GM18508 (cell line): ENCODE results near the gene ARNT2.

Experiments
- ATAC-seq: cut with Tn5 transposase; IDR thresholded peaks from one replicate; pipeline ENCODE4 v1.9.1; 2021; ENCODE audit warnings: moderate number of reproducible peaks; ENCODE audit not compliant: insufficient read depth, unreplicated experiment

ARNT2 gene

GRCh38 chr15:80440024-80440423 lies 35.8 kb downstream of the ARNT2 start:
- ATAC-seq: no peak

GRCh38 chr15:80441041-80441440 lies 36.9 kb downstream of the ARNT2 start:
- ATAC-seq: no peak

DNA sequence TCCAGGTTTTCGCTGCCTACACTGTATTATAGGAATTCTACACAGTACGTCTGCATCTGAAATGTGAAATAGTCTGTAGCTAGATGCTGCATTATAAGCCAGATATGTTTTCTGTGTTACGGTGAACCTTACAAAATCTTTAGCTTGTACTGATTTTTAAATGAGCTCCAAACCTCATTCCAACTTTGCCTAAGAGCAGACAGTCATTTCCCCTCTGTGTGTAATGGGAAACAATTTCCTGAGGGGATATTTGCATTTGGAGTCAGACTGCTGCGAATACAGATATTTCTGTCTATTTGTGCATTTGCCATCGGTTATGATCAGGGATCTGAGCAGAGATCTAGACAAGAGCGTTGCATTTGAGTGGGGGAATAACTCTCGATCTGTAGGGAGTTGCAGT lies 37.5 kb downstream of the ARNT2 start:
- ATAC-seq: no peak

GRCh38 chr15:80442728-80443403 lies 38.7 kb downstream of the ARNT2 start:
- ATAC-seq: no peak

- no peak for ATAC-seq
These were observed 40.6 kb downstream of the ARNT2 start for GRCh38 chr15:80444680-80445251.

GRCh38 chr15:80445300-80446041 lies 41.3 kb downstream of the ARNT2 start:
- no peak for ATAC-seq

GRCh38 chr15:80447077-80447476 lies 42.9 kb downstream of the ARNT2 start:
- ATAC-seq: no peak

GRCh38 chr15:80449825-80450224 lies 45.6 kb downstream of the ARNT2 start:
- ATAC-seq: no peak

GRCh38 chr15:80450811-80451321 lies 46.7 kb downstream of the ARNT2 start:
- no peak for ATAC-seq

GRCh38 chr15:80452166-80452565 lies 48.0 kb downstream of the ARNT2 start:
- no peak for ATAC-seq

GRCh38 chr15:80455051-80455648 lies 51.0 kb downstream of the ARNT2 start:
- no peak for ATAC-seq

DNA sequence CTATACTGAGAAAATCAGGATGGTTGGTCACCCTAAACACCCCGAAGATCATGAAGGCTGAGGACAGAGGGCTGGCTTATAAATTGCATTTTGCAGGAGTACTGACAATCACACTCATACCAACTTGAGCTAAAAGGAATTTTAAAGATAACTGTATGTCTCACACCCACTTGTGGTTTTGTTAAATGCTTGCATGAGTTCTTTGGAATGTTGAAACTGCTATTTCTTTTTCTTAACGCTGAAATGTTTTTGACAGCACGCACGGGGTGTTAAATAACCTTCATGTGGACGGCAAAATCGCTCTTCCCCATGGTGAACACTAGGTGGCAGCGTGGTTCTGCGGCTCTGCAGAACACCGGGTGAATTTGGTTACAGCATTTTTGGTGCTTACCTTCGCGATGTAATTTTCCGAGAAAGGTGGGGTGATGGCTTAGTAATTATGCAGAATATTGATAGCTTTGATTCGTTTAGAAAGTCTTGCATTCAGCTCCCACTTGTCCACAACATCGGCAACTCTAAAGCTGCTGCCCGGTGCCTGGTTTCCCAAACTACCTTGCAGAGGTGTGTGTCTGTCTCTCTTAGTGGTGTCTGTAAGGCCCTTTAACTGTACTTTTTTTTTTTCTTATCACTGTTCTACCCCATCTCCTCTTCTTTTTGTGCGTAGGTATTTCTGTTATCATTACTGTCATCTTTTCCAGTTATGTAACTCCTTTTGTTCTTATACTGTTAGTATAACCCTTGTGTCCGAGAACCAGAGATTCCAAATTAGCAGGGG lies 51.7 kb downstream of the ARNT2 start:
- no peak for ATAC-seq

DNA sequence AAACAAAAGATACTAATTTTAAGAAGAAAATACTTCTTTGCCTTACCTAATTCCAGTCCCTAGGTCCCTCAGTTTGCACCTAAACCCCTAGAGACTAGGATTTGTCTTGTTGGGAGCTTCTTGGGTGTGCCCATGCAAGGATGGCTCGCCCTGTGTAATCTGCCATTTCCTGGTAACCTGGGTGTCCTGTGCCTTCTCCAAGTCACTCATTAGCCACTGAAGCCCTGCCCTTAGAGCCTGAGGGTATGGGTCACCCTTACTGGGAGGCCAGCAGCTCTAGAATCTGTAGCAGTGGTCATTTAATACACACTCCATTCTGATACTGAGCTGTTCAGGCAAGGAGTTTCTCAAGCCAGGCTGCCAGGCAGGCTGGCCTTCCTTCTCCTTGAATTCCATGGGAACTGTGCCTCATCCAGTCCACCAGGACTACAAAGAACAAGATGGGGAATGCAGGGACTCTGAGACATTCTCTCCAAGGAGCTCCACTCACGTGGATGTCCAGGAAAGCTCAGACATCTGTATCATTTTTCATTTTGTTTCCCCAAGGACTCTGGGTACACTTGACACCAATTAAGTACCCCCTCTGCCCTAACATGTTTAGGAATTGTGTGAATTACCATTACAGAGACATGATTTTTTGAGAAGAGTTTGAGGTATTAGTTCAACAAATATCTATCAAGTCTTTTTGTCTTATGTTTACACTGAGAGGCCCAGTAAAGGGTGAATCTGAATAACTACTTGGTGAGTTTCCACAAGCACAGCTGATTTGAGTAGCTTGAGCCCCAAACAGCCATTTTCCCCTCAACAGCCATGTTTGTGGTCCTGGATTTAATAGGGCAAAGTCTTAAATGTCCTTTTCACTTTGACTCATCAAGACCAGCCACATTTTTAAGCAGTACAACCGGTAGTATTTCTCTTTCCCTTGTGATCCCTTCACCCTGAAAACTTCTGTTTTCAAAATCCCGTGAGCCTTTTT lies 52.6 kb downstream of the ARNT2 start:
- ATAC-seq: no peak

GRCh38 chr15:80457896-80458295 lies 53.7 kb downstream of the ARNT2 start:
- no peak for ATAC-seq

- no peak for ATAC-seq
These were observed 54.4 kb downstream of the ARNT2 start for GRCh38 chr15:80458580-80458979.

DNA sequence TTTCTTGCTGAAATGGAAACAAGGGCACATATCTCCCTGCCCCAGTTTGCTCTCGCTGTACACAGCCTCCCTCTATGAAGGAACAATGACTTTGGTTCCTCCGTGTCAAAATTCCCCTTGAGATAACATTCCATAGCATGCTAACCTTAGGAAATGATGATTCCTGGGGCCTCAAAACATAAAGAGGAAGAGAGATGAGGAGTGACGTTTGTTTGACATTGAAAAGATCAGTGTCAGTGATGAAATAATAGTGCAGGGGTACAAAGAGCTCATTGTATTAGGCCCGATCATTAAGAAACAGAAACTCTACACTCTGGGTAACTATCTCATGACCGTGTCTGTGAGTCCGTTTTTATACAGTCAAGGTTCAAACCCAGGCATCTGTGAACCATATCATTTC lies 55.2 kb downstream of the ARNT2 start:
- ATAC-seq: no peak

DNA sequence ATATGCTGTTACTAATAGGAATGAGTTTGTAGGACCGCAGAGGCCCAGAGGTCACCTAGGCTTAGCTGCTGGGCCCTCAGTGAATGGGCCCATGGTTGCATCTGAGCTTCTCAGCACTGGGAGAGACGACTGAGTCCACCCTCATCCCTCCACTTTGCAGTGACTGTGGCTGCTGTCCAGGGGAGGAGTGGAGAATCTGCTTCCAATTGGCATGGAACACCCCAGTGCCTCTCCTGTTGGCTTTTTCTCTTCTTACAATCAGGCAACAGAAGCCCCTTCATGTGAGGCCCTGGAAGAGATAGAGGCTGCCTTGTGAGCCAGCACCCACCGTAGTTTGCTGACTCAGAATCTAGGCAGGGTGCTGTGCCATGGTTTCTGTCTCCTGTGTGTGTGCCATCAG lies 55.6 kb downstream of the ARNT2 start:
- ATAC-seq: no peak

DNA sequence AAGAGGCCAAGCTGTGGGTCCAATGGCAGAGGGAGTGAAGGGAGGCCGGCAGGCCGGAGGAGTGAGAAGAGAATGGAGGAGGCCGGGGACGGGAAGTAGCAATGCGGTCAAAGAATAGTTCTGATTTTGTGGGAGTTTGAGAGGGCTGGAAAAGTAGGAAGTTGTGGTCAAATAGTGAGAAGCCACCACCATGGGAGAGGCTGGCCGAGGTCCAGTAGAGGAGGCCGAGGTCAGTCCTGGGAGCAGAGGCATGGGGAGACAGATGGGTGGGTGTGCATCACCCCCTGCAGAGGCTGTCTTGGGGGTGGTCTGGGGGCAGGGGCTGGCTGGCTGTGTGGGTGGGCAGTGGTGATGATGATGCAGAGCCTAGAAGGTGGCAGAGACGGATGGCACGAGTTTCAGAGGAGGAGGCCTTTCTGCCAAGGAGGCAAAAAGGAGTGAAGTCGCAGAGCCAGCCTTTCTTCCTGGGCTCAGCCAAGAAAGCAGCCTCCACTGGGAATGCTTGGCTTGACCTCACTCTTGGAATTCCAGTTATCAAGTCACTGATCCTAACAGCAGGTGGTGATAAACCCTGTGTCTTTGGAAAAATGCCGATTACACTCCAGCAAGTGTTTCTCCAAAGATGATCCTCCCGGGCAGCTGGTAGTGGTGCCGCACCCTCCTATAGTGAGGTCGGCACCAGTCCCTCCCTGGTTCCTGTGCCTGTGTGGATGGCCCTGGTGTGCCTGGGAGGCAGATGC lies 57.3 kb downstream of the ARNT2 start:
- no peak for ATAC-seq

DNA sequence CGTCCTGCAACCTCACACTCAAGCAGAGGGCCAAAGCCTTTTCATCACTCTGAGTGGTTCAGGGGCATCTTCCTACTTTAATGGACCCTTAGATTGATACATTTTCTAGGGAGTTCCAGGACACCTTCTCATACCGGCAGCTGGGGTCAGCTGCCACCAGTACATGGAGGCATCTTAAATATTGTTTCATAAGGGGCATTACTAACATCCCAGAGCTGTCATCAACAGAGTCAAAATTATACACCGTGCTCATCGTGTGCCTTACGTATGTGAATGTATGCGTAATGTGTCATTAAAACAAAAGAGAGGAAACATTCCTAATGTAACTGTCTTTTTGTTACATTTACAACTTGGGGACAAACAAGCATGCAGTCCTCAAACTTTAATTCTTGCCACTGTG lies 57.9 kb downstream of the ARNT2 start:
- no peak for ATAC-seq
